Gastroesophageal sphincter (tissue), 4 donors: ENCODE data around the gene IL6. TPM values are rescaled to one million over a fixed set of nuclear protein-coding genes. Genes with fewer than 3 reads are reported as not detected.
"Not testable (repeated sequence)": the region's sequence is repeated elsewhere in the genome, so short reads cannot be mapped to it uniquely, and the experiment has no call there.

Experiments
- ATAC-seq: fragments of 150-250 bp; one replicate; pipeline ENCODE4 v1.9.1; 2016; ENCODE audit warnings: mild to moderate bottlenecking, moderate library complexity
- H3K27ac ChIP-seq, 4 donors: fragments of 200-600 bp; sonication (generic) in 3 of 4; 1 replicate in 3 of 4; 2 replicates in 1 of 4; pipeline ENCODE4 v1.5.1; 2016 to 2019
- H3K27me3 ChIP-seq: fragments of 200-600 bp; sonication (generic); one replicate; pipeline ENCODE4 v1.5.1; 2019
- H3K36me3 ChIP-seq, 2 donors: fragments of 200-600 bp; sonication (generic); one replicate each; pipeline ENCODE4 v1.5.1; 2019; ENCODE audit warnings: control low read depth in 1 of 2
- H3K4me1 ChIP-seq, 3 donors: fragments of 200-600 bp; sonication (generic); 1 replicate in 2 of 3; 2 replicates in 1 of 3; pipeline ENCODE4 v1.5.1; 2016 to 2019; ENCODE audit warnings: control low read depth in 2 of 3
- H3K4me3 ChIP-seq, 2 donors: fragments of 200-600 bp; sonication (generic); one replicate each; pipeline ENCODE4 v1.5.1; 2019; ENCODE audit warnings: mild to moderate bottlenecking in 1 of 2, moderate library complexity in 1 of 2
- H3K9me3 ChIP-seq, 3 donors: fragments of 200-600 bp; sonication (generic); one replicate each; pipeline ENCODE4 v1.5.1; 2017 to 2019; ENCODE audit warnings: control low read depth in 2 of 3
- CTCF ChIP-seq, 4 experiments: fragments of 200-600 bp in 2 of 4; fragments of 450-650 bp in 2 of 4; sonication (generic) in 1 of 4; IDR thresholded peaks; one replicate each; pipeline ENCODE4 v1.5.1; 2017 to 2019; ENCODE audit warnings: antibody characterized with exemption in 4 of 4, mild to moderate bottlenecking in 2 of 4, moderate library complexity in 2 of 4
- EP300 ChIP-seq: sonication (generic); formaldehyde crosslinking; IDR thresholded peaks from one replicate; pipeline ENCODE4 v1.6.1; 2017; ENCODE audit warnings: antibody characterized with exemption, mild to moderate bottlenecking
- POLR2A ChIP-seq, 2 donors: fragments of 450-650 bp; IDR thresholded peaks; one replicate each; pipeline ENCODE4 v1.6.1; 2017; ENCODE audit warnings: antibody characterized with exemption in 2 of 2, mild to moderate bottlenecking in 2 of 2, moderate library complexity in 1 of 2
- POLR2AphosphoS5 ChIP-seq: sonication (generic); formaldehyde crosslinking; IDR thresholded peaks from one replicate; pipeline ENCODE4 v1.6.1; 2017; ENCODE audit warnings: antibody characterized with exemption
- WGBS, 2 donors: methylation state at CpG; one replicate each; pipeline ENCODE4 v1.1.5; 2018; ENCODE audit warnings: low coverage in 1 of 2; 5-methylcytosine and 5-hydroxymethylcytosine counted together
- total RNA-seq, 4 donors: library from RNA; depleted of rRNA; stranded (reverse); fragments of >200 nt; gene quantifications; one replicate each; pipeline ENCODE4 v1.1.0, GENCODE V29; 2016

IL6 gene
- total RNA-seq, 4 donors from 2014 or later, result 0.85 to 27.9 TPM; not detected in 2

- H3K27me3 ChIP-seq, H3K4me1 ChIP-seq, H3K4me3 ChIP-seq, H3K9me3 ChIP-seq, ATAC-seq, H3K36me3 ChIP-seq, H3K27ac ChIP-seq: not testable (repeated sequence)
- 99 to 100% methylated on average over 4 to 9 of the region's 9 CpGs for WGBS, 2 donors
Observed at GRCh38 chr7:22708677-22709061, 18.3 kb upstream of the IL6 start.

- H3K27ac ChIP-seq, H3K4me3 ChIP-seq, H3K4me1 ChIP-seq, H3K27me3 ChIP-seq, H3K36me3 ChIP-seq, H3K9me3 ChIP-seq: not testable (repeated sequence)
- peak; percentile 34 for ATAC-seq
- WGBS, 2 donors, result 90 to 100% methylated on average over 1 to 5 of the region's 14 CpGs
Observed at GRCh38 chr7:22709062-22709829, 17.8 kb upstream of the IL6 start.

- Histone ChIP-seq H3K27me3 (no peaks in the 10 kb centered on the region), H3K4me1 (peaks cover 0 to 5% (median 0%) of the 10 kb centered on the region in 3 donors), H3K9me3 (no peaks in the 10 kb centered on the region), H3K36me3 (no peaks in the 10 kb centered on the region), H3K4me3 (no peak overlapping the region), H3K27ac (no peak overlapping the region)
- 85 to 90% methylated on average over 1 to 4 of the region's 4 CpGs for WGBS, 2 donors
- ATAC-seq, result no peak
- TF ChIP-seq POLR2AphosphoS5 (no peak), CTCF (IDR thresholded peaks at IDR 0.05) (no peak), EP300 (no peak), POLR2A (IDR thresholded peaks at IDR 0.05) (no peak)
Observed at GRCh38 chr7:22709857-22710256, 17.1 kb upstream of the IL6 start.

GRCh38 chr7:22712999-22713398 is 14.0 kb upstream of the IL6 start:
- ATAC-seq, result no peak
- Histone ChIP-seq H3K4me3 (no peak overlapping the region), H3K4me1 (peaks cover 4 to 16% (median 6%) of the 10 kb centered on the region in 3 donors), H3K36me3 (no peaks in the 10 kb centered on the region), H3K9me3 (no peaks in the 10 kb centered on the region), H3K27me3 (no peaks in the 10 kb centered on the region), H3K27ac (no peak overlapping the region)
- 79 to 86% methylated on average over 1 of the region's 1 CpG for WGBS, 2 donors
- no peak for TF ChIP-seq EP300
- TF ChIP-seq POLR2A (IDR thresholded peaks at IDR 0.05), result no peak
- TF ChIP-seq CTCF (IDR thresholded peaks at IDR 0.05), result no peak
- TF ChIP-seq POLR2AphosphoS5, result no peak

GRCh38 chr7:22713463-22713862 is 13.5 kb upstream of the IL6 start:
- TF ChIP-seq POLR2AphosphoS5, result no peak
- no peak for TF ChIP-seq EP300
- no peak for TF ChIP-seq POLR2A (IDR thresholded peaks at IDR 0.05)
- no peak for TF ChIP-seq CTCF (IDR thresholded peaks at IDR 0.05)
- peak overlapping the region in 1 of 4 donors; percentile 39 for H3K27ac ChIP-seq
- peaks cover 6 to 20% (median 9%) of the 10 kb centered on the region in 3 donors for H3K4me1 ChIP-seq

GRCh38 chr7:22715969-22716368 is 11.0 kb upstream of the IL6 start:
- TF ChIP-seq CTCF (IDR thresholded peaks at IDR 0.05) (no peak), POLR2A (IDR thresholded peaks at IDR 0.05) (no peak), POLR2AphosphoS5 (no peak), EP300 (no peak)
- H3K27me3 ChIP-seq, result no peaks in the 10 kb centered on the region
- no peak overlapping the region for H3K4me3 ChIP-seq
- H3K27ac ChIP-seq, result no peak overlapping the region
- peaks cover 9 to 30% (median 9%) of the 10 kb centered on the region in 3 donors for H3K4me1 ChIP-seq
- WGBS, 2 donors, result 88 to 92% methylated on average over 3 to 4 of the region's 4 CpGs
- no peak for ATAC-seq
- no peaks in the 10 kb centered on the region for H3K9me3 ChIP-seq
- no peaks in the 10 kb centered on the region for H3K36me3 ChIP-seq

More at GRCh38 chr7:22713463-22713862, 13.5 kb upstream of the IL6 start:
- no peaks in the 10 kb centered on the region for H3K9me3 ChIP-seq
- WGBS, 2 donors, result 50 to 61% methylated on average over 1 of the region's 1 CpG
- ATAC-seq, result no peak
- H3K36me3 ChIP-seq, result no peaks in the 10 kb centered on the region
- H3K4me3 ChIP-seq, result no peak overlapping the region
- no peaks in the 10 kb centered on the region for H3K27me3 ChIP-seq
